Activated T-helper 9 cell treated with anti-CD3 and anti-CD28 coated beads, Interleukin-2, amount 50 U/mL, for 16 hours (primary cell): ENCODE data around the gene CCR6.

Experiments
- DNase-seq: peaks from one replicate; pipeline ENCODE4 v3.0.0-alpha.2; 2020; ENCODE audit warnings: low read depth

Gene CCR6

DNA sequence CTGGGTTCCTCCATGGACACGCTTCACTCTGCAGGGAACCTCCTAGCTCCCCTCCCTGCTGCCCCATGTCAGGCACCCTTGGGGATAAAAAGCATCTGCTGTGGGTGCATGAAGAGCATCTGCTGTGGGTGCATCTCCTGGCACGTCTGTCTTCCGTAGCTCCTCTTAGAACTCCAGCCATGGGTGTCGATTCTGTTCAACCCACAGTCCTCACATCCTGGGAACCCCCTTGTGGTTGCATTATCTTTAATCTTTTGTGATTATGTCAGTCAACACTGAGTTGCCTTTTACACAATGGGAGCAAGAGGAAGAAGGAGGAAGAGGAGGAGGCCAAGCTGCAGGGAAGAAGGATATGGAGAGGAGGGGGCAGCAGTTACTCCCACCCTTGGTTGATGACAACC is 24.1 kb upstream of the CCR6 start:
- no peak for DNase-seq

DNA sequence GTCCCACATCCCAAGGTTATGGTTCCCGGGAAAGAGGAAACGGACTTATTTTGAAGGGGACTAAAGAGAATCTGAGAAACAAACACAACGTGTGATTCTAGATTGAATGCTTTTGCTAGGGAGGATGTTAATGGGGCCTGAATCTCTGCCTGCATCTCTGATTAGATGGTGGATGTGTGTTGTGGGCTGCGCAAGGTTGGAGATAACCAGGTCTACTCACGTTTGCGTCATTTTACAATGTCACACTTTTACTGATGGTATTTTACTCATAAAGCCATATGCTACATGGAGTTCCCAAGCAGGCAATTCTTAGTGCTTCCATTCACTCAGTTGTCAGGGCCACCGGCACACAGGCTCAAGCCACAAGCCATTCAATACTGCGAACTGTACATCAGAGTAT is 23.2 kb upstream of the CCR6 start:
- no peak for DNase-seq

DNA sequence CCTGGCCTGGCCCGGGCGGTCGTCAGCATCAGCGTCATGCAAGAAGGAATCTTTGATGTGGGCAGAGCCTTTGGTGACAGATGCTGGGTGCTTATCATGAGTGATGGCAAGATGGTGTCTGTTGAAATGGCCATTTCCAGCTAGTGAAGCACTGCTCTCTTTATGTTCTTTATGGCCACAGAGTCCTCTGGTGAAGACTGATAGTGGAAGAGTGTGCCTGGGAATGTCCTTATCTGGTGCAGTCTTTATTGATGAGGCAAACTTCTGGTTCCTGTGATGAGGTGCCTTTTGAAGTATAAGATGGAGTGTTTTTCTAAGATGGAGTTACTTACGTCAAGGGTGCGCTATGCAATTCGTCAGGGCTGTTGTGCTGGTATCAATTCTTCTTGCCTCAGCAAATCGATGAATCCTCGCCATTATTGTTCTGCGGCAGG is 22.6 kb upstream of the CCR6 start:
- DNase-seq: no peak

DNA sequence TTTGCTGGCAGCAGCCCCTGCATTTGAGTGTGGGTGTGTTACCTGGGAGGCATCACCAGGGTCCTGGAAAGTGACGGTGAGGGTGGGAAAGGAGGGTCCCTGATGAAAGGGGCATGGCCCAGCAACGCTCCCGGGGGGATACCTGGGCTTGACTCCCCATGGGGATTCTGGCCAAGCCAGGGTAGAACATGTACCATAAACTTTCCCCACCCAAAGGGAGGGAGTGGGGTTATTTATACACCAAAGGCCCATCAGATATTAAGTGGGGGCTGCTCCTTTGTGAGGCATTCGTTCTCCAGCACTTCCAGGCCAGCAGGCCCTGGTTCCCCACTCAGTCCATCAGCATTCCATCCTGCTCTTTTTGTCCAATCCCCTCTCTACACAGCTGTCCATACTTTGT is 20.6 kb upstream of the CCR6 start:
- no peak for DNase-seq

DNA sequence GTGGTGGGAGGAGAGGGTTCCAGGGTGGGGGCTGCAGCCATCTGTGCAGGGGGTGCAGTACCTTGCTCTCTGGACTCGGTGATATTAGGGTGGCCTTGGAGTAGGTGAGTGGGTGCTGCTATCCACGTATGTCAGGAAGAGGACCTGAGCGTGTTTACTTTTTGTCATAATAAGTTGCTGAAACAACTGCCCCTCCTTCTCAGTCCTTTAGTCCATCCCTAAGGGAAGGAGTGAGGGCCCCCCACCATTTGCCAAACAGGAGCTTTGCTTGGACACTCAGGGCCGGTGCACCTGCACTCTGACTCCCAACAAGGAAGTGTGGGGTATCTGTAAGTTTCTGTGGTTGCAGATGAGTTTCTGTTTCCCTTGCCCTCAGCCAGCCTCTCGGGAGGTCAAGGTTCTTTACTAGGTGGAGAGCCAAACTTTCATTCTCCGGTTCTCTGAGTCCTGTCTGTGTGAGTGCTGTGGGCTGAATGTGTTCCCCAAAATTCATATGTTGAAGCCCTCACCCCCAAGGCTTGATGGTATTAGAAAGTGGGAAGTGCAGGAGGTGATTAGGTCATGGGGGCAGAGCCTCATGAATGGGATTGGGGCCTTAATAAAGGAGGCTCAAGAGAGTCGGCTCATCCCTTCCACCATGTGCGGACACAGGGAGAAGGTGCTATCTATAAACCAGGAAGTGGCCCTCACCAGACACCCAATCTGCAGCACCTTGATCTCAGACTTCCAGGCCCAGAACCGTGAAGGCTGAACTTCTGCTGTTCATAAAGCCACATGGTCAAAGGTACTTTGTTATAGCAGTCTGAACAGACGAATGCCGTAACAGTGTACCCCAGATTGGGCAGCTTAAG is 19.6 kb upstream of the CCR6 start:
- no peak for DNase-seq

DNA sequence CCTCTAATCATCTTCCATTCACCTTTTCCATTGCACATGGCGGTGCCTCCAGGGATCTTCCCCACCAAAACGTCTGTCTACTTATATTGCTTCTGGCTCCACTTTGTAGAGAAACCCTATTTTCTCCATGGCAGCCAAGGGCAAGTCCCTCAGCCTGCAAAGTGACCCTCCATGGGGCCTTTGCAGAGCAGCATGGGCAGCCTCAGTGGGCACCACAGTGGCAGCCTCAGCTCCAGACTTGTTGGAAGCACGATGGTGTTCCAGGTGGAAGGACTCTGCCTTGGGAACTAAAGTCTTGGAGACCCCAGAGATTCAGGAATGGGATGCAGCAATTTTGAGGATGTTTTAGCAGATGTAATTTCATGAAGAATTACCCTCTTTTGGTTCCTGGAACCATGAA is 18.5 kb upstream of the CCR6 start:
- no peak for DNase-seq

DNA sequence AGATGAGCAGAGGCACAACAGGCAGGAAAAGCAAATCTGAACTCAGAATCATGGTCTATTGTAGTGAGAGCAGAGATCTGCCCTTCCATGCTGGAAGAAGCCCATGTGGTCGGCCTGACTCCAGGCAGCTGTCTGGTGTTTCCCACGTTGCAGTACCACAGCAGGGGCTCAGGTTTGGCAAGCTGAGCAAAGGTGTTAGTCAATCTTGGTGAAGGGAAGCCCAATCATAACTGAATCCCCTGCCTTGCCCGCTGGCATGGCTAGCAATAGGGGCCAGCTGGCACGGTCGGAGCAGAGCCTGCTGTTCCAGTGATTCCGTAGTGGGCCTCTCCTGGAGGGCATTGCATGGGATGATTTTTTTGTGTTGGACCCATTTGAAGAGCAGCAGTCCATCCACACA is 17.8 kb upstream of the CCR6 start:
- DNase-seq: no peak

DNA sequence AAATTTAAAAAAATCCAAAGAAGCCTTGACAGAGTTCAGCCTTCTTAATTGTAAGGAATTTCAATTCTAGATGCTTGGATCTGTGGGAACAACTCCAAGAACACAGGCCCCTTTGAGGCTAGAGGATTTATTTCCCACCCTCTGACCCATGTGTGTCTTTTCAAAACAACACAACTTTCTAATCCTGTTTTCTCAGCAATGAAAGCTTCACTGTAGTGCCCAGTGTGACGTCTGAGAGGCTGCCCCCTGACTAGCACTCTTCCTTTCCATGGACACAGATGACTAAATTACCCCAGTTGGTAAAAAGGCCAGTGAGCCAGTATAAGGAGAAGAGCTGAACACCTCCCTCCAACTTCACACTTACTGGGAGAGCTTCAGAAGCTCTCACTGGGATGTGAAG is 16.5 kb upstream of the CCR6 start:
- DNase-seq: no peak

DNA sequence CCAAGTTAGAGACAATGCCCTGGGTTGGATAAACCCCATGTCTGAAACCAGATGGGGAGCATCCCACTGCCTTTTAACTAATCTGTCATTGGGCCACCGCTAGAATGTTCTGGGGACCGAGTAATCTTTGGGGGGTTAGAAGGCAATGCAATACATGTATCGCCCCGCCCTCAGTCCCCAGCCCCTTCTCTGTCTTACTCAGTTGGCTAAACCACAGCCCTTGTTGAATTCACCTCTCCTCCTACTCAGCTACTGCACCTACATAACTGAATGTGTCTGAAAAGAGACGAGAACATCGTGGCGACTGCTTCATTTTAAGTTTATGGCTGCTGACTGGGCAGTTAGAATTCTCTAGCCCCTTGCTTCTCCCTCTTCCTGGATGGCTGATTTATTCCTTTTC is 15.1 kb upstream of the CCR6 start:
- no peak for DNase-seq

DNA sequence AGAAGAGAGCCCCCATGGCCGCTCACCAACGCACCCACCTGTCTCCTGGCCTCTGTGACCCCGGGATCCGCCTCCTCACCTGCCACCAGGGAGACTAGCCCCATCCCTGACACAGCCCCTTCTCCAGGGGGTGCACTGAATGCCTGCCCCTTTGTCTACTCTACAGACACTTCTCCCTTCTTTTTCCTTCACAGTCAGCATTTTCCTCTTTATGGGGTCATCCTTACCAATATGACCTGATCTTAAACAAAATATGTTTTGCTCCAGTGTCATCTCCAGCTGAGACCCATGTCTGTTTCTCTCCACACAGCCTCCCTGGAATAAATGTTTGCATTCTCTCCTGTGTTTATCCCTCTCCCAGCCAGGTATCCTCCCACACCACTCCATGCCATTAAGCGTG is 14.6 kb upstream of the CCR6 start:
- no peak for DNase-seq

DNA sequence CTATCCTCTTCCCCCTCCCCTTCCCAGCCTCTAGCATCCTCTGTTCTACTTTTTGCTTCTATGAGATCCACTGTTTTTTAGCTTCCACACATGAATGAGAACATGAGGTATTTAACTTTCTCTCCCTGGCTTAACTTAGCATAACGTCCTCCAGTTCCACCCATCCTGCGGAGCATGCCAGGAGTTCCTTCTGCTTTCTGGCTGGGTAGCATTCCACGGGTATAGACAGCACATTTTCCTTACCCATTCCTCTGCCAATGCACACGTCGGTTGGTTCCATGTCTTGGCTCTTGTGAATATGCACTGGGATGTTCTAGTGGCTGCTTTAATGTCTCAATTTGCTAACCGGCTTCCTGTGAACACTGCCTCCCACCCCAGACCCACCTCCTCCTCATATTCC is 13.2 kb upstream of the CCR6 start:
- DNase-seq: no peak

DNA sequence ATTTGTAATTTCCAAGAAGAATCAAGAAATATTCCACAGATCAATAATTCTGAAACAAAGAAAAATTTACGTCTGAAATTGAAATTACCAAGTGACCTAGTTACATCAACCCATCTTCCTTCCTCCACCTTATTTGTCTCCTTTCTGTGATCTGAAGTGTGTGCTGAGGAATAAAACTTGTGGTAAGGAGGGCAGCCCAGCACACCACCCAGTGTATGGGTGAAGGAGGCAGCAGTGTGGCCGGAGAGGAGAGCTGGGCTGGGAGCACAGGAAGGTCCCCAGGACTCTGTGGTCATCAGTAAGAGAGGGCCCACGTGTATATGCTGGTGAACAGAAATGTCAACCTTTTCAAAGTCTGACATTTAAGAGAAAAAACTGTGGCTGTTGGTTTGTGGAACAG is 11.3 kb upstream of the CCR6 start:
- no peak for DNase-seq

DNA sequence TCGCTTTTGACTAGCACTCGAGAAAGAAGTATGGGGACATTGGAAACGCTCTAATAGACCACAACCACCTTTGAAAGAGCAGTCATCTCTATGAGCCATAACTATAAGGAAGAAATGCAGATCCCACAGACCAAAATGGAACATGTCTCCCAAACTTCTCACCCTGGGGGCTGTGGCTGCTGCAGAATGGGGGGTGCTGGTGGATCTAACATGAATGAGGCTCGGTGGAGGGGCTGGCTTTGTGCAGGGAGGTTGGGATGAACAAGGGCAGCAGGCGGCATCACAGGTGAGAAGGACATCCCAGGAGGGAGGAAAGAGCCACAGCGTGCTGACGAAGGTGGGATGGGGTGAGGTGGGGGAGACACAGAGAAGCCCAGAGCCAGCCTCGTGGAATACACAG is 10.5 kb upstream of the CCR6 start:
- DNase-seq: no peak

DNA sequence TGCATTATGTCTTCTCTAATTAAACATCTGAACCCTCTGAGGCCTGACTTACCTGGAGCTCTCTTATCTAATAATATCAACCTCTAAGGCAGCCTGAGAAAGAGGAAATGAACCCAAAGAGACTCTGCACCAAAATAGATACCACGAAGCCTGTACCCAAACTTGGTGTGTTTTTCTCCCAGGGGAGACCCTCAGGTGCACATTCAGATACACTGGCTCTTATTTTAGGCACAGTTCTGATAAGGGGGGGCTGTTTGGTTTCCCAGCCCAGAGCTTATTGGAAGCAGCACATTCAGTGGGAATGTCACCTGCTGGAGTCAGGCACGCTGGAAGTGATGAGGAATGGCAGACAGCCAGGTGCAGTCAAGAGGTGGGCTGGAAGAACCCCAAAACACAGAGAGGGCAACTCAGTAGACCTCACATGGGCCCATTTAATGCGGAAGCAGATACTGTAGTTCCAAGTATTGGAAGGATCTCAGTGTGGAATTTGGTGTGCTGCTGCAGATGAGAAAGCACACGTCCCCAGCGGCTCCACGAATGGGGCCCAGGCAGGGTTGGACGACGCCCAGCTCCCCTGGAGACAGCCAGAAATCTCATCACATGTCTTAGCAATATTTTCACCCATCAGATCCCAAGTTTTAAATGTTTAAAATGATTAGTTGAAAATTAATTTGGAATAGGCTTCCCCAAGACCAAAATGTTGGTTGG is 9.7 kb upstream of the CCR6 start:
- no peak for DNase-seq

DNA sequence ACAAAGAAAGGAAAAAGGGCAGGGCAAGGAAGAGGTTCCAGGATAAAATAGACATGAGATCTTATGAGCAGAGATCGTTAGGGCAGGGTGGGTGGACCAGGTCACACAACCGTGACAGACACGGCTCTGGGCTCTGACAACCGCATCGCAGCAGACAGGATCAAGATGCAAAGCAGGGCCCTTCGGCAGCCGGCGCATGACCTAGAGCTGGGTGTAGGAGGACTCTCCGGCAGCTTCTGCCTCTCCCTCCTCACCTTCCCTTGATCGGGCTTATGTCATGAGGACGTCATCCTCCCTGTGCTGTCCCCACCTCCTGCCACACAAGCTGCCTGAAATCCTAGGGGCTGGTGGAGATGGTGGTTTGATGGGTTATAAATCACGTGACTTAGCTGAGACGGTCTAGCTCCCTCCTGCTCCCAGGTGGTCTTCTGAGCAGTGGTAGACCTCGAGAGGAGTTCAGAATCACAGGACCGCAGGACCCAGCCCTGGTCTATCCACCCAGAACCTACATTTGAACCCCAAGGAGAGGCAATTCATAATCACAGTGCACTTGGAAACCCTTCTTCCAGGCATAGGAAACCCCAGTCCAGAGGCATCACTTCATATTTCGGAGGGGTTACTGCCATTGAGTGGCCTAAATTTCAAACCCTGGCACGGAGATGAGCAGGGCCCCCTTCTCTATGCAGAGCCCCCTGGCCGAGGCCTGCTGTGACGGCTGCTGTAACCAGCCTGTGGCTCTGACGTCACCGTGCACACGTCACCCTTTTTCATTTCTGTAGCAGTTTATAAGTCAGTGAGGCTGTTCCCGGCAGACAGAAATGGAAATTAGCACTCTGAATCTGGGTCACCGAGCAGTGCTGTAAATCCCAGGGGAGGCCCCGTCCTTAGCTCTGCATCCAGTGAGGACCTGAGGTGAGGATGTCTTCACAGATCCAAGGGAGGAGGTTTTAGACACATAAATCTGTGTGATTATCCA is 8.7 kb upstream of the CCR6 start:
- DNase-seq: peak; percentile 67

DNA sequence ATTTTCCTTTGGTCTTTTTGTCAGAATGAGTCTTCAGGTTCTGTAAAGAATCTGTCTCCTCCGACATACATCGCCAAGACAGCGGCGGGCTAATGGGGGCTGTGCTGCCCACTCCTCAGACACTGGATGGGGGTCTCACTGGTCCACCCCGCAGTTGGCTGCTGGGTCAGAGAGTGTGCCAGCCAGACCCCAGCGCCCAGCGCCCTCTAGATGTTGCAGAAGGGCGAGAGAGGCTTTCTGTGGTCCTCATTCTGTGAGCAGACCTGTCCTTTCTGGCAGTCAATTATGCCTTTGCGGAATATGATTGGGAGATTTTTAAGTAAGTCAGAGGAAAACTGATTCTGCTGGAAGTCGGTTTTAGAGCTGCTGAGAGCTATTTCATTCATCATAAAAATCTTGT is 7.8 kb upstream of the CCR6 start:
- DNase-seq: no peak

DNA sequence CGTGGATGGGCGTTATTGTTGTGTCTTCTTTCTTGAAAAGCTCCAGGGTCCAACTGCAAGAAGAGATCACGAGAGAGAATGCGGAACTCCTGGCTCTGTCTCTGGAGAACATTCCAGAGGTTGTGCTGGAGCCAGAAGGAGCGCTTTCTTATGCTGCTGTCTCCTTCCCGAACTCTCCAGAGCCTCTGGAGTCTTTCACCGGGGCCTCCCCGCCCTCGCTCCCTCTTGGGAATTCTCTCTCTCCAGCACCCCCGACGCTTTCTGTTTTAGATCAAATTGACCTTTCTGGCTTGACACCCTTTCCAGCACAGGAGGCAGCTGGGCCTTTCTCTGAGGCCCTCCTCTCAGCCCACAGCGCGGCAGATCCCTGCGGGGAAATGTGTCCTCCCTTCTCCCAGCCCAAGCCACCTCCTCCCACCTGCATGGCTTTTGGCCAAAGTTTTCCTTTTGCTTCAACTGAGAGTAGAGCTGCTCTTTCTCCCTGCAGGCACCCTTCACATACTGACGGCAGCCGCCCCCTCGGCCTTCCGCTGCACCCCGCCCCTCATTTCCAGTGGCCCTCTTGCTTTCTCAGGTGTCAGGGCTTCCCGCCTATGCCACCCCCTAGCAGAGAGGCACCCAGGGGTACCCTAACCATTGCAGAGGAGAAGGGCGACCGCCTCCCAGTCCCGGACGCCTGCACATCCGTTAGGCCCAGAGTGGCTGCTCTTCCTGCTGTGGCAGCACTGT is 6.6 kb upstream of the CCR6 start:
- no peak for DNase-seq

DNA sequence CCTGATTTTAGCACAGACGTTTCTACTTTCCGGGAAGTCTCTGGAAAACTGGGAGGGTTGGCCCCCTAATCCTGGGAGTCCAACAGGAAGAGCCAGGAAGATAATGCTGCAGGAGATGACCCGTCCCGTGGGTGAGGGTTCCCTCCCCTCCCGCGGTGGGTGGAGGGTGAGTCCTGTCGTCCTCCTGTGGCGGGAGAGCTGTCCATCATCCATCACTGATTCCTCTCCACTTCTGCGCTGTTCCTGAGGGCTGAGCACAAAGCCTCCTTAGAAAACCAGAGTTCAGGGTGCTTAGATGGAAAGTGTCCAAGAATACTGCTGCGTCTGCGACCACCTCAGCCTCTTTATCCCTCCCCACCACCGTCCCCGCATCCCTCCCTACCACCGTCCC is 6.1 kb upstream of the CCR6 start:
- DNase-seq: no peak

DNA sequence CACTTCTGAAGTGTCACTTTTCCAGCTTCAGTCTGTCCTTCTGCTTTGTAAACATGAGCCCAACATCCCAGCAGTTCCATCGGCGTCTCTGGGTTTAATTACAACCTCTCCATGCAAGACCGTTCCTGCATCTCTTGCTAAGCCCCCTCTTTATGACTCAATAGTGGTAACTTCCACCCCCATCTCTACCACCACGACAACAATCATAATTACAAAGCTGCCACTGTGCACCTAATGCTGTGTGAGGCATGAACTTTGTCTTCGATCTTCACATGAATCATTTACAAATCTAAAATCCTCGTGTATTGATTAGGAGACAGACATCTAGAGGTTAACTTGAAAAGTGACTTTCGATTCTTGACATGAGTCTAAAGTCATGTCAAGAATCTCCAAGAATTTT is 4.9 kb upstream of the CCR6 start:
- no peak for DNase-seq

DNA sequence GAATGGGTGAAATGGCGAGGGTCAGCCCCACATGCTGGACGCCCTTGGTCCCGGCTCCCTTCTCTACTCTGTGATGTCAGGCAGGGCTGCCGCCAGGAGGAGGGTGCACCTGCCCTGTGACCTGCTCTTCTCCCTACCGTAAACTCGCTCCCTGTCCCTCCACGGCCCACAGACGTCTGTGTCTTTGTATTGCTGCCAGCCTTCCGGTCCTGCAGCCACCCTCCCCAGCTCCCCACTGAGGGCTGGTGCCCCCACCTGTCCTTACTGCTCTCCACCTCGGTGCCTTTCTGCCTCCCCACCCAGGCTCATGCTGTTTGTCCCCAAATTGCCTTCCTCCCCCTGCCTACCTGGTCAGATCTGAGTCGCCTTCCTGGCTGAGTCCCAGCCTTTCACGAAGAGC is 4.1 kb upstream of the CCR6 start:
- DNase-seq: no peak

DNA sequence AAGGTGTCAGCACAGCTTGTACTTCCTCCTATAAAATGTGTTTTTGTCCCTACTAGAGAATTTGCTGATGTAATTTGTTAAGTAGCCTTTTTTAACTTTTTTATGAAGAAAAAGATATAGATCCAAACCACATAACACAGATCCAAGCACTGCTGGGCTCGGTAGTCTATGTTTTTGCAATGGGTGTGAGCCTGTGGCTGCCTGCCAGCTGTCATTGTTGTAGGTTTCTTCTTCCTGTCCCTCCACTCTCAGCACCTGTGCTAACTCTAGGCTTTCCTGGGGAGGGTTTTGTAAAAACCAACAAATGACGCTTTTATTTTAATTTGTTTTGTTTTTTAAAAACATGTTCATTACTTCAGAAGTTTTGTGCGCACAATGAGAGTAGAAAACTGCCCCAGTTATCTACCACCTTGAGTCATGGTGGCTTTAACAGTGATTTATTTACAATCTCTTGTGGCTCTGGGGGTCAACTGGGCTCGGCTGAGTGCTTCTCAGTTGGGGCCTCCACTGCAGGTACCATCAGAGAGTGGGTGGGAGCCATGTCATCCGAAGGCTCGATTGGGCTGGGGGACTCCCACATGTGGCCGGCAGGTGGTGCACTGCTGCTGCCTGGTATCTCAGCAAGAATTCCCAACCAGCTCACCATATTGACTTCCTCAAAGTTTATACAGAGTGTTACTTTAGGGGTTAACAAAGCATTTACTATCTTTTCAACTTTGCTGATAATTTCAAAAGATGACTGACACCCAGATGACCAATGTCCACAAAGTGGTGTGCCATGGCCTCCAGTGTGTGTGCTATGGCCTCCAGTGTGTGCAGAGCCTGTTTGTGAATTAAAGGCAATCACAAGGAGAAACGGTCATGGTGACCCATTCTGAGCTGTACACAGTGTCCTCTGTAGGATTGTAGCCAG is 3.0 kb upstream of the CCR6 start:
- peak; percentile 36 for DNase-seq
